Measurements from ENCODE around the gene TMEM256. TPM values are rescaled to one million over a fixed set of nuclear protein-coding genes. Genes with fewer than 3 reads are reported as not detected.

Gene TMEM256
- total and polyA plus RNA-seq, 9 of the 15 experiments (the other 6 are each of a cell fraction or from before 2014, with no cell fraction given), result 43.4 to 177 (median 68.5) TPM

- peak in 1 of 2 experiments; percentile 20; a peak in 1 of 4 replicates for TF ChIP-seq MNT (conservative IDR thresholded peaks at IDR 0.05)
- no peak for TF ChIP-seq ZC3H11A (IDR thresholded peaks at IDR 0.05; ENCODE audit: low read depth, low read length)
- no peak for TF ChIP-seq BCOR (IDR thresholded peaks at IDR 0.05)
- no peak for TF ChIP-seq ZNF121 (CRISPR knock-in tag; conservative IDR thresholded peaks at IDR 0.05)
- no peak for TF ChIP-seq ZBTB2 (IDR thresholded peaks at IDR 0.05)
- no peak for TF ChIP-seq ZNF408 (CRISPR knock-in tag; IDR thresholded peaks at IDR 0.05; ENCODE audit: low read depth)
- no peak for TF ChIP-seq DIDO1 (tag; IDR thresholded peaks at IDR 0.05; ENCODE audit: low read depth)
- TF ChIP-seq MEF2D (tag; conservative IDR thresholded peaks at IDR 0.05; ENCODE audit: low read depth), result no peak
- TF ChIP-seq HDAC6 (IDR thresholded peaks at IDR 0.05; ENCODE audit: low read depth, low read length), result no peak
- 0 out of 2 replicates have a peak, but pooled peaks have one; percentile 34 for TF ChIP-seq HNRNPL (IDR thresholded peaks at IDR 0.05; ENCODE audit: low read depth, low read length)
- TF ChIP-seq NCOR1 (IDR thresholded peaks at IDR 0.05), result no peak
- TF ChIP-seq NCOA2 (IDR thresholded peaks at IDR 0.05; ENCODE audit: partially characterized antibody in 2 of 2), result no peak
- TF ChIP-seq ZBTB17 (CRISPR knock-in tag; IDR thresholded peaks at IDR 0.05), result peak; percentile 96
- TF ChIP-seq USF2 (CRISPR knock-in tag; IDR thresholded peaks at IDR 0.05), result no peak
- no peak for TF ChIP-seq ARID2 (IDR thresholded peaks at IDR 0.05)
- no peak for TF ChIP-seq CBFB (CRISPR knock-in tag; IDR thresholded peaks at IDR 0.05)
- no peak for TF ChIP-seq GTF2B (IDR thresholded peaks at IDR 0.05; ENCODE audit: extremely low read depth, insufficient read length)
- no peak for TF ChIP-seq ZEB2 (IDR thresholded peaks at IDR 0.05)
- TF ChIP-seq SMARCE1 (IDR thresholded peaks at IDR 0.05), result no peak
- peak; percentile 33; the same call in 1 of the 2 replicates for TF ChIP-seq NR2C1 (IDR thresholded peaks at IDR 0.05)
- peak; percentile 44; the same call in 1 of the 2 replicates for TF ChIP-seq NR2C1 (tag; IDR thresholded peaks at IDR 0.05)
- no peak for TF ChIP-seq SIN3B (IDR thresholded peaks at IDR 0.05; ENCODE audit: low read depth)
- TF ChIP-seq ZNF717 (CRISPR knock-in tag; IDR thresholded peaks at IDR 0.05), result no peak
- TF ChIP-seq SMARCA4 (IDR thresholded peaks at IDR 0.05), result no peak
- TF ChIP-seq CREM (IDR thresholded peaks at IDR 0.05; ENCODE audit: low read depth), result 0 out of 2 replicates have a peak, but pooled peaks have one; percentile 11
- no peak for TF ChIP-seq KDM1A (IDR thresholded peaks at IDR 0.05)
- no peak for TF ChIP-seq JUN (IDR thresholded peaks at IDR 0.05; ENCODE audit: borderline replicate concordance, low read depth, low read length)
- TF ChIP-seq JUN (CRISPR knock-in tag; IDR thresholded peaks at IDR 0.05; ENCODE audit: borderline replicate concordance), result no peak
These were observed 41.1 kb upstream of the TMEM256 start, which contains the start of gene CHRNB1 (continued) for GRCh38 chr17:7444682-7445618.
